Measurements from ENCODE around the gene CACNA1B. TPM values are rescaled to one million over a fixed set of nuclear protein-coding genes. Genes with fewer than 3 reads are reported as not detected.

Gene CACNA1B
- total and polyA plus RNA-seq, 2 of the 4 experiments (the other 2 are of a cell fraction): 0.02 TPM; not detected in 1

GRCh38 chr9:138025417-138025816 is 147.8 kb downstream of the CACNA1B start:
- Histone ChIP-seq H3K4ac (ENCODE audit: low read depth, low read length) (no peak overlapping the region), H3K4me1 (ENCODE audit: control insufficient read depth, insufficient read depth, low read length) (no peaks in the 10 kb centered on the region), H3K4me2 (ENCODE audit: low read depth, low read length) (no peak overlapping the region), H2BK5ac (ENCODE audit: low read depth, low read length, poor library complexity, severe bottlenecking) (no peak overlapping the region), H2BK20ac (ENCODE audit: low read depth, low read length) (no peak overlapping the region), H4K91ac (ENCODE audit: insufficient read depth, low read depth, low read length) (no peak overlapping the region), H3K9me1 (ENCODE audit: insufficient read depth, low read length) (no peaks in the 10 kb centered on the region), H3K18ac (ENCODE audit: low read depth, low read length) (no peak overlapping the region), H3K9me3 (ENCODE audit: control insufficient read depth, insufficient read depth, low read length) (peaks cover 3% of the 10 kb centered on the region), H2AK5ac (ENCODE audit: low read depth, low read length) (no peak overlapping the region), H3K56ac (ENCODE audit: extremely low read depth, insufficient read depth, low read length) (no peak overlapping the region), H3K23ac (ENCODE audit: low read depth, low read length) (no peak overlapping the region), H3K14ac (replicated peaks; ENCODE audit: low read depth, low read length) (no peak overlapping the region), H3K27me3 (ENCODE audit: control insufficient read depth, insufficient read depth, low read length) (peaks cover 6% of the 10 kb centered on the region; the same call in 1 of the 2 replicates), H4K5ac (ENCODE audit: low read depth, low read length) (no peak overlapping the region), H2BK120ac (ENCODE audit: low read depth, low read length) (no peak overlapping the region), H2AK9ac (replicated peaks; ENCODE audit: low read depth, low read length, poor library complexity) (no peak overlapping the region), H3K4me3 (ENCODE audit: insufficient read depth, low read depth, low read length) (no peak overlapping the region), H4K20me1 (ENCODE audit: insufficient read depth, low read length) (no peaks in the 10 kb centered on the region), H4K8ac (ENCODE audit: low read depth in 2 of 2, low read length in 2 of 2) (no peak overlapping the region), H3K27ac (ENCODE audit: insufficient read depth, low read length) (no peak overlapping the region), H3K9ac (ENCODE audit: low read depth, low read length) (no peak overlapping the region), H2AFZ (replicated peaks; ENCODE audit: low read length, poor library complexity) (no peak overlapping the region), H3K36me3 (ENCODE audit: control insufficient read depth, insufficient read depth, low read length) (no peaks in the 10 kb centered on the region), H3K79me1 (ENCODE audit: low read depth in 1 of 2, low read length in 2 of 2) (no peaks in the 10 kb centered on the region), H2BK15ac (ENCODE audit: low read depth, low read length) (no peak overlapping the region)
- intact Hi-C loops (cut with micrococcal nuclease): no loop called here
- TF ChIP-seq SMC3 (IDR thresholded peaks at IDR 0.05; ENCODE audit: low read depth, low read length) (no peak), CHD1 (IDR thresholded peaks at IDR 0.05; ENCODE audit: low read depth, low read length) (no peak), CEBPB (IDR thresholded peaks at IDR 0.05; ENCODE audit: low read depth, low read length) (no peak), RCOR1 (IDR thresholded peaks at IDR 0.05; ENCODE audit: insufficient replicate concordance, low read length) (no peak), POLR2A (IDR thresholded peaks at IDR 0.05; ENCODE audit: low read depth, low read length) (no peak), NFE2L2 (IDR thresholded peaks at IDR 0.05; ENCODE audit: low read depth, low read length) (no peak), MAZ (IDR thresholded peaks at IDR 0.05; ENCODE audit: borderline replicate concordance, low read depth, low read length) (no peak), CTCF (conservative IDR thresholded peaks at IDR 0.05; ENCODE audit: low read depth, low read length) (no peak), RAD21 (IDR thresholded peaks at IDR 0.05; ENCODE audit: low read length) (no peak)
- ChIA-PET POLR2A (ENCODE audit: unreplicated experiment) (no interaction called here), CTCF (no interaction called here)
- DNase-seq: no peak
- no peak for ATAC-seq (ENCODE audit: low read depth)
- WGBS, 2 experiments (ENCODE audit: extremely low coverage in 2 of 2, insufficient read length in 1 of 2): no CpG with 5 or more reads among the region's 4 CpGs
- dilution Hi-C loops (cut with HindIII; ENCODE audit: low sequenced_read_pairs, unreplicated experiment): no loop called here
- no TSS peak for BruUV-seq (replicated peaks)
- in situ Hi-C loops (cut with MboI; ENCODE audit: low sequenced_read_pairs): no loop called here

Data from IMR-90 (cell line).